ENCODE measurements around the gene PRKCE.

GRCh38 chr2:45825001-45825651, 173.7 kb downstream of the PRKCE start:
- TF ChIP-seq CTCF (IDR thresholded peaks at IDR 0.05): no peak
- no peak for TF ChIP-seq POLR2A (IDR thresholded peaks at IDR 0.05)
